ENCODE results near the gene CREB5. TPM values are rescaled to one million over a fixed set of nuclear protein-coding genes. Genes with fewer than 3 reads are reported as not detected.

Gene CREB5
- total and polyA plus RNA-seq, 7 donors, result 0.86 to 33.8 (median 16.6) TPM

- Histone ChIP-seq H3K9me3 (no peaks in the 10 kb centered on the region), H3K27ac (no peak overlapping the region), H3K4me1 (no peaks in the 10 kb centered on the region), H3K27me3 (ENCODE audit: insufficient read depth in 3 of 3, low read length in 2 of 3) (no peaks in the 10 kb centered on the region), H3K4me3 (no peak overlapping the region), H3K36me3 (ENCODE audit: insufficient read depth in 1 of 2, low read depth in 1 of 2) (no peaks in the 10 kb centered on the region)
- intact Hi-C loops (cut with DNase I), result no loop called here
- TF ChIP-seq CTCF (IDR thresholded peaks at IDR 0.05), result no peak
- DNase-seq, result no peak
- WGBS, 3 donors, result 44 to 55% (median 54%) methylated on average over 4 of the region's 4 CpGs
- no peak for ATAC-seq
Measured at GRCh38 chr7:28774261-28774988, 362.1 kb downstream of the CREB5 start.

DNA sequence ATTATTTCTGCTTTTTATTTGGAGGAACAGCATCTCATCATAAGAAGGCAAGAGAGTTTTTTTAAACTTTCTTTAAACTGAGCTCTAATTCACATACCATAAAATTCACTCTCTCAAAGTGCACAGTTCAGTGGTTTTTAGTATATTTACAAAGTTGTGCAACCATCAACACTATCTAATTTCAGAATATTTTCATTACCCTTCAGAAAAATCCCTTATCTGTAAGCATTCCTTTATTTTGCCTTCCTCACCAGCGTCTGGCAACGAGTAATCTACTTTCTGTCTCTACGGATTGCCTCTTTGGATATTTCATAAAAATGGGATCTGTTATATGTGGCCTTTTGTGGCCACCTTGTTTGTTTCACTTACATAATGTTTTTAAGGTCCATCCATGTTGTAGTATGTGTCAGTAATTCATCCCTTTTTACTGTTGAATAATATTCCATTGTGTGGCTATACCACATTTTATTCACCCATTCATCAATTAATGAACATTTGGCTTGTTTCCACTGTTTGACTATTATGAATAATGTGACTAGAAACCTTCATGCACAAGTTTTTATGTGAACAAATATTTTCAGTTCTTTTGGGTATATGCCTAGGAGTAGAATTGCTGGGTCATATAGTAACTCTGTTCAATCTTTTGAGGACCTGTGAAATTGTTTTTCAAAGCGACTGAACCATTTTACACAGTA is 364.3 kb downstream of the CREB5 start:
- Histone ChIP-seq H3K36me3 (ENCODE audit: insufficient read depth in 1 of 2, low read depth in 1 of 2) (no peaks in the 10 kb centered on the region), H3K4me3 (no peak overlapping the region), H3K4me1 (no peaks in the 10 kb centered on the region), H3K9me3 (no peaks in the 10 kb centered on the region), H3K27ac (no peak overlapping the region), H3K27me3 (ENCODE audit: insufficient read depth in 3 of 3, low read length in 2 of 3) (no peaks in the 10 kb centered on the region)
- ATAC-seq, result no peak
- WGBS, 3 donors, result 97 to 98% (median 97%) methylated on average over 4 of the region's 4 CpGs
- DNase-seq, result no peak
- TF ChIP-seq CTCF (IDR thresholded peaks at IDR 0.05), result no peak
- intact Hi-C loops (cut with DNase I), result no loop called here

- Histone ChIP-seq H3K27ac (no peak overlapping the region), H3K27me3 (ENCODE audit: insufficient read depth in 3 of 3, low read length in 2 of 3) (no peaks in the 10 kb centered on the region), H3K9me3 (no peaks in the 10 kb centered on the region), H3K4me3 (no peak overlapping the region), H3K4me1 (no peaks in the 10 kb centered on the region), H3K36me3 (ENCODE audit: insufficient read depth in 1 of 2, low read depth in 1 of 2) (no peaks in the 10 kb centered on the region)
- intact Hi-C loops (cut with DNase I), result no loop called here
- DNase-seq, result no peak
- 68 to 85% (median 74%) methylated on average over 4 of the region's 4 CpGs for WGBS, 3 donors
- no peak for ATAC-seq
- no peak for TF ChIP-seq CTCF (IDR thresholded peaks at IDR 0.05)
Measured at GRCh38 chr7:28778786-28779185, 366.5 kb downstream of the CREB5 start.

DNA sequence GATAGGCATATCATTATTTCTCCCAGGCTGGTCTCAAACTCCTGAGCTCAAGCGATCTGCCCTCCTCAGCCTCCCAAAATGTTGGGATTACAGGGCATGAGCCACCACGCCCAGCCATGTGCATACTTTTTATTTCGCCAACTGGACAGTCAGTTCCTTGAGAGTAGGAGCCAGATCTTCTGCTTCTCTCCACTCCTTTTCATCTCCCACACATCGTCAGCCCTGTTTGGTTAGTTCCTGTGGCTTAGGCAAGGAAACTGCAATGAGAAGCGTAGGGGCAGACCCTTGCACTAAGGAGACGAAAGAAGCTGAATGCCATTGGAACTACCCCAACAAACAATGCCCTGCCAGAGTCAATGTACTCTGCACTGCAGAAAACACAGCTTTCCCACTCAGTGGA is 367.6 kb downstream of the CREB5 start:
- Histone ChIP-seq H3K4me1 (peaks cover 3% of the 10 kb centered on the region), H3K9me3 (no peaks in the 10 kb centered on the region), H3K36me3 (ENCODE audit: insufficient read depth in 1 of 2, low read depth in 1 of 2) (no peaks in the 10 kb centered on the region), H3K27me3 (ENCODE audit: insufficient read depth in 3 of 3, low read length in 2 of 3) (no peaks in the 10 kb centered on the region), H3K27ac (no peak overlapping the region), H3K4me3 (no peak overlapping the region)
- intact Hi-C loops (cut with DNase I), result no loop called here
- no peak for TF ChIP-seq CTCF (IDR thresholded peaks at IDR 0.05)
- DNase-seq, result no peak
- 80 to 91% (median 89%) methylated on average over 6 of the region's 6 CpGs for WGBS, 3 donors
- no peak for ATAC-seq

Data from psoas muscle (tissue), 8 donors.